Heart right ventricle (tissue), 16 donors: ENCODE results near the gene NF1. TPM values are rescaled to one million over a fixed set of nuclear protein-coding genes. Genes with fewer than 3 reads are reported as not detected.
"Not testable (repeated sequence)": the region's sequence is repeated elsewhere in the genome, so short reads cannot be mapped to it uniquely, and the experiment has no call there.

ENCODE experiments used
- ATAC-seq, 8 donors: fragments of 200-7000 bp; cut with Tn5 transposase; one replicate each; pipeline ENCODE4 v1.9.1; 2020; ENCODE audit warnings: mild to moderate bottlenecking in 8 of 8, moderate library complexity in 8 of 8, moderate number of reproducible peaks in 1 of 8
- DNase-seq, 2 donors: peaks; one replicate each; pipeline ENCODE4 v3.0.0-alpha.2; 2020
- H3K27ac ChIP-seq, 10 donors: fragments of 200-600 bp; sonication (generic) in 2 of 10; one replicate each; pipeline versions ENCODE4 v1.5.0 to v1.8.0; 2020 to 2022; ENCODE audit warnings: mild to moderate bottlenecking in 3 of 10
- H3K27me3 ChIP-seq, 7 donors: fragments of 200-600 bp; one replicate each; pipeline ENCODE4 v1.8.0; 2021 to 2022; ENCODE audit warnings: mild to moderate bottlenecking in 2 of 7
- H3K36me3 ChIP-seq, 9 donors: fragments of 200-600 bp; sonication (generic) in 1 of 9; one replicate each; pipeline versions ENCODE4 v1.5.0 to v1.8.0; 2020 to 2022; ENCODE audit warnings: mild to moderate bottlenecking in 2 of 9
- H3K4me1 ChIP-seq, 9 donors: fragments of 200-600 bp; sonication (generic) in 1 of 9; one replicate each; pipeline versions ENCODE4 v1.5.0 to v1.8.0; 2020 to 2022; ENCODE audit warnings: mild to moderate bottlenecking in 4 of 9
- H3K4me3 ChIP-seq, 10 donors: fragments of 200-600 bp; sonication (generic) in 2 of 10; one replicate each; pipeline versions ENCODE4 v1.5.0 to v1.8.0; 2020 to 2022; ENCODE audit warnings: mild to moderate bottlenecking in 7 of 10, moderate library complexity in 2 of 10
- H3K9me3 ChIP-seq, 11 donors: fragments of 200-600 bp in 10 of 11; sonication (generic) in 2 of 11; one replicate each; pipeline versions ENCODE4 v1.5.0 to v1.8.0; 2013 to 2022; ENCODE audit warnings: mild to moderate bottlenecking in 2 of 11, control low read depth in 1 of 11, moderate library complexity in 1 of 11
- WGBS, 2 donors: extraction: QIAGEN DNeasy Blood & Tissue Kit; methylation state at CpG; one replicate each; pipeline ENCODE4 v1.1.7; 2013; ENCODE audit warnings: inconsistent platforms in 1 of 2; 5-methylcytosine and 5-hydroxymethylcytosine counted together
- intact Hi-C, 10 donors: fragments of 100-400 bp; cut with DNase I; formaldehyde crosslinking; loops; one replicate each; pipeline versions ENCODE4 v1.11.1 to v1.14.2; 2022
- polyA plus RNA-seq, 2 donors: library from polyadenylated mRNA; stranded (reverse); fragments of 200-250 nt; gene quantifications; one replicate each; pipeline ENCODE4 v1.2.3, GENCODE V29; 2013
- total RNA-seq, 10 donors: library from RNA; stranded (reverse); fragmentation: NEBNext Ultra II Directional in 3 of 10; extraction: Animal tissue kit (Norgen Biotek cat#: 25700) in 3 of 10; gene quantifications; one replicate each; pipeline versions ENCODE4 v1.2.1 to v1.2.4, GENCODE V29; 2021 to 2023
- TF ChIP-seq, protein P1 (sequence below), 9 donors: fragments of 200-600 bp; sonication (generic) in 2 of 9; IDR thresholded peaks; one replicate each; pipeline versions ENCODE4 v1.5.0 to v1.8.0; 2021 to 2022; ENCODE audit warnings: antibody characterized with exemption in 9 of 9, mild to moderate bottlenecking in 5 of 9, moderate library complexity in 1 of 9
- donor health status: Arrhythmogenic right ventricular cardiomyopathy.
- donor health status: ischemic (EF 13 %, LVEDD 7.1; RV severe dilation, severe dysfunction).
- donor health status: healthy with polysubstance abuse.
- donor health status: DM: no; HTN: yes; CAD: no.
- donor health status: DM: no; HTN: no; CAD: no.
- donor health status: ischemic (EF 25% LVEDD 6.9; RV normal size, moderate dysfunction).
- donor health status: ischemic (EF 25% LVEDD 5.7; RV mildly dilated, moderate dysfunction).
- donor health status: healthy.
- donor health status: DM: yes; HTN: yes; CAD: no.
- donor health status: Ischemic cardiomyopathy.
- donor health status: ischemic (EF 35%, LVEDD 5.7; RV mildly dilated, moderate dysfunction).
- donor health status: nonischemic (EF 11% LVEDD 7.7; RV severe dilation, severe dysfunction).
- donor health status: DM: yes; HTN: yes; CAD: no.
- donor health status: PGD.
- donor health status: ischemic (EF 29% LVEDD 5.4; RV normal size, mild dysfunction).
- donor health status: nonischemic (EF 23%, LVEDD 6.1; RV moderate dilation, normal function).

Gene NF1
- total and polyA plus RNA-seq, 12 donors: 4.2 to 71.0 (median 54.6) TPM

DNA sequence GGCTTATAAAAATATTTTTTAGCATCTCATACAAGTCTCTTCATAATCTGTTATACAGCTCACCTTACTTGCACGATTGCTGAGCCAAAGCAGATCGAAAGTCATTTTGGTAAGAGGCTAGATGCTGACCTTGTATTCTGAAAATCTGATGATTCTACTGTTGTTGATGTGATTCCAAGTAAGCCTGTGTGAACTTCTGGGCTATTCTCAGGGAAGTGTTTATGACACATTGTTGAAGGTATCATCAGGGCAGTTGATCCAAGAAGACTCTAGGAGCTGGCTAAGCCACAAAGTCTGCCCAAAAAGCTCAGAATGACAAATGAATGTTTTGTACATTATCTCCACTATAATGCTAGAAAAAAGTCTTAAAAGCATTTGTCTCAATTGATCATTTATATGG, 186.3 kb downstream of the NF1 start:
- WGBS, 2 donors: 87 to 92% methylated on average over 2 of the region's 2 CpGs
- Histone ChIP-seq H3K4me3 (no peak overlapping the region), H3K27me3 (no peaks in the 10 kb centered on the region), H3K36me3 (peaks cover 0 to 79% (median 9%) of the 10 kb centered on the region in 9 donors), H3K9me3 (no peaks in the 10 kb centered on the region), H3K27ac (no peak overlapping the region), H3K4me1 (no peaks in the 10 kb centered on the region)
- no peak for DNase-seq
- TF ChIP-seq, protein P1, sequence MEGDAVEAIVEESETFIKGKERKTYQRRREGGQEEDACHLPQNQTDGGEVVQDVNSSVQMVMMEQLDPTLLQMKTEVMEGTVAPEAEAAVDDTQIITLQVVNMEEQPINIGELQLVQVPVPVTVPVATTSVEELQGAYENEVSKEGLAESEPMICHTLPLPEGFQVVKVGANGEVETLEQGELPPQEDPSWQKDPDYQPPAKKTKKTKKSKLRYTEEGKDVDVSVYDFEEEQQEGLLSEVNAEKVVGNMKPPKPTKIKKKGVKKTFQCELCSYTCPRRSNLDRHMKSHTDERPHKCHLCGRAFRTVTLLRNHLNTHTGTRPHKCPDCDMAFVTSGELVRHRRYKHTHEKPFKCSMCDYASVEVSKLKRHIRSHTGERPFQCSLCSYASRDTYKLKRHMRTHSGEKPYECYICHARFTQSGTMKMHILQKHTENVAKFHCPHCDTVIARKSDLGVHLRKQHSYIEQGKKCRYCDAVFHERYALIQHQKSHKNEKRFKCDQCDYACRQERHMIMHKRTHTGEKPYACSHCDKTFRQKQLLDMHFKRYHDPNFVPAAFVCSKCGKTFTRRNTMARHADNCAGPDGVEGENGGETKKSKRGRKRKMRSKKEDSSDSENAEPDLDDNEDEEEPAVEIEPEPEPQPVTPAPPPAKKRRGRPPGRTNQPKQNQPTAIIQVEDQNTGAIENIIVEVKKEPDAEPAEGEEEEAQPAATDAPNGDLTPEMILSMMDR (IDR thresholded peaks at IDR 0.05): no peak
- ATAC-seq: no peak
- intact Hi-C loops: no loop called here

DNA sequence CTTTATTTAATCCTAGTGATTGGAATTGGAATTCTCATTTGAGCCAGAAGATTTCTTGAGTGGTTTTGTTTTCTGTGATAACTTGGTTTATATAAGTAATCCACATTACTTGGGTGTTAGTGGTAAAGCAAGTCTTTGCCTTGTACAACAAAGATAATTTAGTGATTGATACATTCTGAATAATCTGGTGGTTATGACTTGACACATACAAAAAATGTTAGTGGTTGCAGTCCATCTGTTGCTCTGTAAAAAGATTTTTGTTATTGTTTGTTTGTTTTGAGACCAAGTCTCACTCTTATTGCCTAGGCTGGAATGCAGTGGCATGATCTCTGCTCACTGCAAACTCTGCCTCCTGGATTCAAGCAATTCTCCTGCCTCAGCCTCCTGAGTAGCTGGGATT, 189.1 kb downstream of the NF1 start:
- Histone ChIP-seq H3K4me3 (no peak overlapping the region), H3K27ac (no peak overlapping the region), H3K4me1 (no peaks in the 10 kb centered on the region), H3K9me3 (no peaks in the 10 kb centered on the region), H3K27me3 (no peaks in the 10 kb centered on the region), H3K36me3 (peaks cover 0 to 69% (median 0%) of the 10 kb centered on the region in 9 donors)
- ATAC-seq: no peak
- intact Hi-C loops: no loop called here
- no peak for DNase-seq
- TF ChIP-seq, protein P1 (IDR thresholded peaks at IDR 0.05): no peak

DNA sequence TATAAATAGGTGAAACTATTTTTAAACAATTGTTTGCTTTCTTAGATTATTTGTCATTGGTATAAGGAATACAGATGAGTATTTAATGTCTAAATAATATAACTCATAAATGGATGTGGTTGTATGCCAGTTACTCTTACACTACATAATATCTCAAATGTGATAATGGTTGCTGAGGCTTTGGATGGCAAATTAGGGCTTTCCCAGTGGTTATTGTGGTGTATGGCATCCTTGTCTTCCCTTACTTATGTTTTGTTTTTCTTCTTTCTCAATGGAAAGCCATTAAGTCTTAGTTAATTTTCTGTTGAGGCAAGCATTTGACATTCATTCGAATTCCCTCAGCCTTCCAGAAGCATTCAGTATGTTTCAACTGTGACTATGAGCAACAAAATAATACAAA, 191.8 kb downstream of the NF1 start:
- TF ChIP-seq, protein P1 (IDR thresholded peaks at IDR 0.05): no peak
- no peaks in the 10 kb centered on the region for H3K27me3 ChIP-seq
- H3K36me3 ChIP-seq: peaks cover 0 to 56% (median 0%) of the 10 kb centered on the region in 9 donors
- peaks cover 0 to 5% (median 0%) of the 10 kb centered on the region in 9 donors for H3K4me1 ChIP-seq
- DNase-seq (no peak), ATAC-seq (no peak)
- intact Hi-C loops: no loop called here
- H3K27ac ChIP-seq: no peak overlapping the region
- WGBS, 2 donors: 93% methylated on average over 1 of the region's 1 CpG
- no peaks in the 10 kb centered on the region for H3K9me3 ChIP-seq
- no peak overlapping the region for H3K4me3 ChIP-seq

DNA sequence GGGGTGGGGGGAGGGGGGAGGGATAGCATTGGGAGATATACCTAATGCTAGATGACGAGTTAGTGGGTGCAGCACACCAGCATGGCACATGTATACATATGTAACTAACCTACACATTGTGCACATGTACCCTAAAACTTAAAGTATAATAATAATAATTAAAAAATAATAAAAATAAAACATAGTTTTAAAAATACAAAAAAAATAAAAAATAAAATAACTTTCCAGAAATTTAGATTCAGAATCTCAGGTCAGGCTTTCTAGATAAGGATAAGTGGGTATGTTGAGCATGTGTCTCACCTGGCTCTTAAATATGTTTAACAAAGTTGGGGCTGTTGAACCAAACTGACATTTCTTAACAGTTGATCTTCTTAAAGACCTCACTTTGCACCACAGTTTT, 193.2 kb downstream of the NF1 start:
- peaks cover 0 to 55% (median 0%) of the 10 kb centered on the region in 9 donors for H3K36me3 ChIP-seq
- H3K27ac ChIP-seq, H3K9me3 ChIP-seq, H3K27me3 ChIP-seq, ATAC-seq, H3K4me3 ChIP-seq, H3K4me1 ChIP-seq, intact Hi-C loops, DNase-seq: not testable (repeated sequence)
- 44 to 100% methylated on average over 1 of the region's 1 CpG for WGBS, 2 donors

DNA sequence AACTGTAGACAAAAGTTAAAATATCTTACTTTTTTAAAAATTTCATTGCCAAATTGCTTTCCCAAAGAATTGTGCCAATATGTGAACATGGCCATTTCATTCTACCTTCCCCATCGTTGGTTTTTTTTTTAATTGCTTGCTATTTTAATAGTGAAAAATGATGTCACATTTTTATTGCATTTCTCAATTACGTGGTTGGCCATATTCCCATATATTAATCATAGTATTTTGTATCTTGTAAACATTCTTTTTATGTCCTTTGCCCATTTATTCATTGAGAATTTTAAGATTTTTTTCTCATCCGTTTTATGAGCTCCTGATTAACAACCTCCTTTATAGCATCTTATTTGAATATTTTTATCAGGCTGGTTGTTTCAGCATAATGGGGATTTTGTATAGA, 195.0 kb downstream of the NF1 start:
- no peak overlapping the region for H3K4me3 ChIP-seq
- peaks cover 0 to 7% (median 0%) of the 10 kb centered on the region in 9 donors for H3K4me1 ChIP-seq
- TF ChIP-seq, protein P1 (IDR thresholded peaks at IDR 0.05): no peak
- DNase-seq (no peak), ATAC-seq (no peak)
- no peak overlapping the region for H3K27ac ChIP-seq
- no peaks in the 10 kb centered on the region for H3K27me3 ChIP-seq
- no peaks in the 10 kb centered on the region for H3K9me3 ChIP-seq
- intact Hi-C loops: no loop called here
- H3K36me3 ChIP-seq: peaks cover 0 to 52% (median 0%) of the 10 kb centered on the region in 9 donors
- WGBS, 2 donors: 83 to 93% methylated on average over 3 of the region's 3 CpGs
